Chondrocyte (in vitro differentiated cells): ENCODE results near the gene EDRF1. TPM values are rescaled to one million over a fixed set of nuclear protein-coding genes. Genes with fewer than 3 reads are reported as not detected.
"Not testable (repeated sequence)": the region's sequence is repeated elsewhere in the genome, so short reads cannot be mapped to it uniquely, and the experiment has no call there.

Experiments
- DNase-seq: peaks from one replicate; pipeline ENCODE4 v3.0.0; 2021; ENCODE audit warnings: mixed read lengths, low spot score
- H3K27ac Mint-ChIP-seq: one replicate; pipeline ENCODE4 v1.8.0; 2021; ENCODE audit warnings: mild to moderate bottlenecking, moderate library complexity, mixed read lengths; ENCODE audit not compliant: unreplicated experiment
- H3K27me3 Mint-ChIP-seq: 2 replicates; pipeline ENCODE4 v1.8.0; 2021; ENCODE audit warnings: low read depth, mixed read lengths
- H3K36me3 Mint-ChIP-seq: 2 replicates; pipeline ENCODE4 v1.8.0; 2021; ENCODE audit warnings: low read depth, mixed read lengths
- H3K4me1 Mint-ChIP-seq: 2 replicates; pipeline ENCODE4 v1.8.0; 2021; ENCODE audit warnings: low read depth, mild to moderate bottlenecking, mixed read lengths
- H3K4me3 Mint-ChIP-seq: one replicate; pipeline ENCODE4 v1.8.0; 2021; ENCODE audit warnings: mild to moderate bottlenecking, moderate library complexity, mixed read lengths; ENCODE audit not compliant: unreplicated experiment
- H3K9me3 Mint-ChIP-seq: 2 replicates; pipeline ENCODE4 v1.8.0; 2021; ENCODE audit warnings: low read depth, mixed read lengths
- total RNA-seq: library from RNA; stranded (reverse); gene quantifications from 3 replicates; pipeline ENCODE4 v1.2.1, GENCODE V29; 2021
- TF ChIP-seq, protein P1 (sequence below): fragments of 200-600 bp; sonication (generic); IDR thresholded peaks from 2 replicates; pipeline ENCODE4 v1.5.0; 2021; ENCODE audit warnings: antibody characterized with exemption, mild to moderate bottlenecking, moderate library complexity

EDRF1 gene
- total RNA-seq, 1 donor from 2014 or later: 14.8 TPM

DNA sequence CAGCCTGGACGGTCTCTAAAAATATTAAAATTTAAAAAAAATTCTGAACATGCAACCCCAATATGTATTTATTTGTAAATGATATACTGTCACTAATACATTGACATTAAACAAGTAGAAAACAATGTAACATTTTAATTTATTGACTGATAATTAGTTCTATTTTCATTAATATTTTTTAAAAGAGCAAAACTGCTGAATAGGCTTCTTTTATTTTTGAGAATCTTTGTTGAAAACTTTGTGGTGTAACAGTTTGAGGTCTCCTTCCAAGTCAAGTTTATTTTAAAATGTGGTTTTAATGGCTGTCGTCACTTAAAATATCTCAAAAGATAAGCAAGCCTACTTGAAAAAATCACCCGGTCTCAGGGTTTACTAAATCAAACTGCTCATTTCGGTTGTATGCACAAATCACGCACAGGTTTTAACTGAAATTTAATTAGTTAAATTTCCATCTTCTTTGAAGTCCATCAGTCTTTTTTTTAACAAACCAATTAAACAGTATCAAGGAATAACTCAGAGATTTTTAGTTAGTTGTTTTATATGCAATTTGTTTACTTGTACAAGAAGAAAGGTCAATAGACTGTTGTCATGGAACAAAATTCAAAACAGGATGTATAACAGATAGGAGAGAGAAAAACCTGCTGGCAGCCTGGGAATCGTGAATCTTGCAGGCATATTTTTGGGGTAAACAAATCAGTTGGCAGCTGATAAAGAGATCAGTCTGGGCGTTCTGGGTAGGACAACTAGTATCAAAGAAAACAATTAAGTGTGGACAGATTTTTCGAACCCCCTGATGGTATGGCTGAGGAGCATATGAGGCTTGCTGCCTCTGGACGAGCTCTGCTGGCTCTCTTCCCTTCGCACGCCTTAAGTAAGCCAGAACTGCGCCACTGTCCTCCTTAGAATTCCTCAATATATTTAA is 9.7 kb upstream of the EDRF1 start:
- H3K27me3 Mint-ChIP-seq: no peaks in the 10 kb centered on the region
- H3K27ac Mint-ChIP-seq: no peak overlapping the region
- no peaks in the 10 kb centered on the region for H3K36me3 Mint-ChIP-seq
- H3K4me3 Mint-ChIP-seq: no peak overlapping the region
- DNase-seq: no peak
- H3K9me3 Mint-ChIP-seq: no peaks in the 10 kb centered on the region
- TF ChIP-seq, protein P1, sequence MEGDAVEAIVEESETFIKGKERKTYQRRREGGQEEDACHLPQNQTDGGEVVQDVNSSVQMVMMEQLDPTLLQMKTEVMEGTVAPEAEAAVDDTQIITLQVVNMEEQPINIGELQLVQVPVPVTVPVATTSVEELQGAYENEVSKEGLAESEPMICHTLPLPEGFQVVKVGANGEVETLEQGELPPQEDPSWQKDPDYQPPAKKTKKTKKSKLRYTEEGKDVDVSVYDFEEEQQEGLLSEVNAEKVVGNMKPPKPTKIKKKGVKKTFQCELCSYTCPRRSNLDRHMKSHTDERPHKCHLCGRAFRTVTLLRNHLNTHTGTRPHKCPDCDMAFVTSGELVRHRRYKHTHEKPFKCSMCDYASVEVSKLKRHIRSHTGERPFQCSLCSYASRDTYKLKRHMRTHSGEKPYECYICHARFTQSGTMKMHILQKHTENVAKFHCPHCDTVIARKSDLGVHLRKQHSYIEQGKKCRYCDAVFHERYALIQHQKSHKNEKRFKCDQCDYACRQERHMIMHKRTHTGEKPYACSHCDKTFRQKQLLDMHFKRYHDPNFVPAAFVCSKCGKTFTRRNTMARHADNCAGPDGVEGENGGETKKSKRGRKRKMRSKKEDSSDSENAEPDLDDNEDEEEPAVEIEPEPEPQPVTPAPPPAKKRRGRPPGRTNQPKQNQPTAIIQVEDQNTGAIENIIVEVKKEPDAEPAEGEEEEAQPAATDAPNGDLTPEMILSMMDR: no peak
- H3K4me1 Mint-ChIP-seq: peaks cover 8% of the 10 kb centered on the region

DNA sequence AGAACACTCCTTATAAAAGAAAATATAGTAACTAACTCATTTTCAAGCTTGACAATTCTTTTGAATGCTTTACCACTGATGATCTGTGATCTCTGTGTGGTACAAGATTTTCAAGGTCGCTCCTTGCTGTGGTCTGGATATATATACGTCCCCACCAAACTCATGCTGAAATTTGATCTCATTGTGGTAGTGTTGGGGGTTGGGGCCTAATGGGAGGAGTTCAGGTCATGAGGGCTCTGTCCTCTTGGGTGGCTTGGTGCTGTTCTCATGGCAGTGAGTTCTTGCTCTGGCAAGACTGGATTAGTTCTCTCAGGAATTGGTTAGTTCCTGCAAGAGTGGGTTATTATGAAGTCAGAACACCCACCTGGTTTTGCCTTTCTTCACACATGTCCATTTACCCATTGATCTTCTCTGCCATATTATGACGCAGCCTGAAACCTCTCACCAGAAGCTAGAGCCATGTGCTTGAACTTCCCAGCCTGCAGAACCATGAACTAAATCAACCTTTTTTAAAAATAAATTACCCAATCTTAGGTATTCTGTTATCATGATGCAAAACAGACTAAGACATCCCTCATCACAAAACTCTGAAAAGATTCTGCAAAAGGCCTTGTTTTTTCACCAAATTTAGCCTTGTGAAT is 8.3 kb upstream of the EDRF1 start:
- Mint-ChIP-seq H3K4me1 (peaks cover 8% of the 10 kb centered on the region), H3K36me3 (peaks cover 2% of the 10 kb centered on the region), H3K4me3 (no peak overlapping the region), H3K27me3 (no peaks in the 10 kb centered on the region), H3K27ac (no peak overlapping the region), H3K9me3 (peaks cover 2% of the 10 kb centered on the region)
- TF ChIP-seq, protein P1: no peak
- no peak for DNase-seq

DNA sequence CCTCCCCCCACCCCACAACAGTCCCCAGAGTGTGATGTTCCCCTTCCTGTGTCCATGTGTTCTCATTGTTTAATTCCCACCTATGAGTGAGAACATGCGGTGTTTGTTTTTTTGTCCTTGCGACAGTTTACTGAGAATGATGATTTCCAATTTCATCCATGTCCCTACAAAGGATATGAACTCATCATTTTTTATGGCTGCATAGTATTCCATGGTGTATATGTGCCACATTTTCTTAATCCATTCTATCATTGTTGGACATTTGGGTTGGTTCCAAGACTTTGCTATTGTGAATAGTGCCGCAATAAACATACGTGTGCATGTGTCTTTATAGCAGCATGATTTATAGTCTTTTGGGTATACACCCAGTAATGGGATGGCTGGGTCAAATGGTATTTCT is 4.8 kb upstream of the EDRF1 start:
- H3K27ac Mint-ChIP-seq, H3K4me3 Mint-ChIP-seq, H3K4me1 Mint-ChIP-seq: not testable (repeated sequence)

DNA sequence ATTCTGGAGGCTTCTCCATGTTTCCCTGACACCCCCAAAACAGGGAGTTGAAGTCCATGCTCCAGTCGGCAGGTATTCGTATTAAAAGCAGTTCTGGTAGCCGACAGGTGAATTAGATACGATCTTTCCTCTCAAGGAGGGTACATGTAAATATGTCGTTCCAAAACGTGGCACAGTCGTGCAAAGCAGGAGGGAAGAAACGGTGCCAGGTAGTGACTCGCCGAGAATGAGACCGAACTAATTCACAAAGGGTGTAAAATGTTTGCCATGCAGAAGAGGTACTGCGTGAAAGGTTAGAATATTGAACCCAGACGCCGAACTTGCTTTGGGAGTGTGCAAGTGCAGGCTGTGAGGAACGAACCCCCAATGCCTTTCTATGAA is 483 bp downstream of the EDRF1 start:
- peaks cover 16% of the 10 kb centered on the region for H3K36me3 Mint-ChIP-seq
- H3K9me3 Mint-ChIP-seq: peaks cover 2% of the 10 kb centered on the region
- DNase-seq: no peak
- no peaks in the 10 kb centered on the region for H3K27me3 Mint-ChIP-seq
- peak overlapping the region; percentile 97 for H3K4me3 Mint-ChIP-seq
- TF ChIP-seq, protein P1: no peak
- peak overlapping the region; percentile 100 for H3K27ac Mint-ChIP-seq
- H3K4me1 Mint-ChIP-seq: peaks cover 25% of the 10 kb centered on the region

More for the DNA sequence above, 4.8 kb upstream of the EDRF1 start:
- H3K9me3 Mint-ChIP-seq, H3K27me3 Mint-ChIP-seq, H3K36me3 Mint-ChIP-seq, DNase-seq: not testable (repeated sequence)

DNA sequence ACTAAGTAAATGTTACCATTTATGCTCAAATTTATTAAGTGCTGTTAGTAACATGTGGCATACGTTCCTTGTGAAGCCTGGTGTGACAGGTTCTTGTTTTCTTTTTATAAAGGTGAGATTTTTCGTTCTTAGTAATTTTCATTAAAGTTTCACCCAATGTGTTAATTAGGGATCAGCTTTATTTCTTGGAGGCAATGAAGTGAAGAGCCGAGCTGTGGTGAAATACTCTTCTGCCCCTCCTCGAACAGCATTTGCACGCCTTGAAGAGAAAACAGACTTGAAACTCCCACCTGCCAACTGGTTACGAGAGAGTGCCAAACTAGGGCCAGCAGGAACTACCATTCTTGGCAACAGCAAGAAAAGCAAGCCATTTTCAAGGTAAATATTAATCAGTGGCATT is 1.5 kb downstream of the EDRF1 start:
- H3K36me3 Mint-ChIP-seq: peaks cover 22% of the 10 kb centered on the region
- no peak overlapping the region for H3K27ac Mint-ChIP-seq
- H3K4me1 Mint-ChIP-seq: peaks cover 25% of the 10 kb centered on the region
- TF ChIP-seq, protein P1: no peak
- H3K4me3 Mint-ChIP-seq: peak overlapping the region; percentile 46
- H3K27me3 Mint-ChIP-seq: no peaks in the 10 kb centered on the region
- DNase-seq: no peak
- H3K9me3 Mint-ChIP-seq: no peaks in the 10 kb centered on the region
